Endothelial cell of umbilical vein (primary cell): ENCODE measurements around the gene TMEM54.

Experiments used
- CTCF ChIP-seq, 2 donors: IDR thresholded peaks; 1 replicate in 1 of 2; 2 replicates in 1 of 2; pipeline ENCODE4 v1.5.1; 2011; ENCODE audit warnings: low read length in 2 of 2, mild to moderate bottlenecking in 2 of 2, moderate library complexity in 2 of 2, control low read depth in 1 of 2, inconsistent platforms in 1 of 2, low read depth in 1 of 2; ENCODE audit not compliant: insufficient read depth in 1 of 2; ENCODE audit errors: extremely low read depth in 1 of 2
- EZH2 ChIP-seq: IDR thresholded peaks from 2 replicates; pipeline ENCODE4 v1.6.1; 2012; ENCODE audit warnings: borderline replicate concordance, low read depth, mild to moderate bottlenecking, moderate library complexity, low read length, inconsistent platforms; ENCODE audit not compliant: severe bottlenecking
- FOS ChIP-seq: IDR thresholded peaks from 2 replicates; pipeline ENCODE4 v1.6.1; 2011; ENCODE audit warnings: mild to moderate bottlenecking, low read length, moderate library complexity, borderline replicate concordance; ENCODE audit not compliant: insufficient read depth
- GATA2 ChIP-seq: IDR thresholded peaks from 2 replicates; pipeline ENCODE4 v1.7.0; 2011; ENCODE audit warnings: low read depth, mild to moderate bottlenecking, moderate library complexity, mixed read lengths, low read length; ENCODE audit not compliant: insufficient read length, insufficient read depth
- JUN ChIP-seq: IDR thresholded peaks from 2 replicates; pipeline ENCODE4 v1.6.1; 2011; ENCODE audit warnings: borderline replicate concordance, low read depth; ENCODE audit not compliant: insufficient read length, insufficient read depth
- MAX ChIP-seq: IDR thresholded peaks from 2 replicates; pipeline ENCODE4 v1.6.1; 2011; ENCODE audit not compliant: insufficient read depth, insufficient read length
- MYC ChIP-seq: IDR thresholded peaks from one replicate; pipeline ENCODE4 v1.6.1; 2011; ENCODE audit warnings: mild to moderate bottlenecking, low read depth, low read length
- POLR2A ChIP-seq: IDR thresholded peaks from 2 replicates; pipeline ENCODE4 v1.6.1; 2012; ENCODE audit warnings: low read depth, mild to moderate bottlenecking, control low read depth, low read length
- POLR2AphosphoS5 ChIP-seq: IDR thresholded peaks from 2 replicates; pipeline ENCODE4 v1.6.1; 2012; ENCODE audit warnings: low read depth, mild to moderate bottlenecking, control low read depth, low read length, moderate library complexity; ENCODE audit not compliant: insufficient read depth

GRCh38 chr1:32848354-32849063 is 52.7 kb downstream of the TMEM54 start:
- TF ChIP-seq POLR2AphosphoS5: no peak
- TF ChIP-seq EZH2: no peak
- no peak for TF ChIP-seq CTCF (IDR thresholded peaks at IDR 0.05; ENCODE audit: extremely low read depth in 1 of 2, insufficient read depth in 1 of 2, low read depth in 1 of 2, low read length in 2 of 2)
- TF ChIP-seq MYC: no peak
- TF ChIP-seq MAX: no peak
- no peak for TF ChIP-seq POLR2A
- TF ChIP-seq GATA2: no peak
- no peak for TF ChIP-seq JUN
- no peak for TF ChIP-seq FOS
